Astrocyte (in vitro differentiated cells and primary cell): ENCODE results near the gene GOLGA6C.

ENCODE experiments used
- EZH2 ChIP-seq: IDR thresholded peaks from 2 replicates; pipeline ENCODE4 v1.6.1; 2012; ENCODE audit warnings: mild to moderate bottlenecking, low read length, inconsistent platforms; ENCODE audit not compliant: insufficient read depth
- TF ChIP-seq, protein P1 (sequence below): IDR thresholded peaks from 2 replicates; pipeline ENCODE4 v1.5.1; 2011; ENCODE audit warnings: low read depth, mild to moderate bottlenecking, inconsistent platforms, low read length, moderate library complexity; ENCODE audit not compliant: insufficient read depth

DNA sequence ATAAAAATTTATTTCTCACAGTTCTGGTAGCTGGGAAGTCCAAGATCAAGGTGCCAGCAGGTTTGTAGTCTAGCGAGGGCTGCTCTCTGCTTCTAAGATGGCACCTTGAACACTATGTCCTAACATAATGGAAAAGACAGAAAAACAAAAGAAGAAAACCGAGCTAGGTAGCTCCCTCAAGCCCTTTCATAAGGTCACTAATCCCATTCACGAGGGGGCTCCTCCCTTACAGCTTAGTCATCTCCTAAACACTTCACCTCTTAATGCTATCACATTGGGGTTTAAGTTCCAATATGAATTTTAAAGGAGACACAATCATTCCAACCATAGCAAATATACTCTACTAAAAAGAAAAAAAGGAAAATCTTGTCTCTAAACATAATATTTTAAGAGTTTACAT is 48.1 kb downstream of the GOLGA6C start:
- TF ChIP-seq, protein P1, sequence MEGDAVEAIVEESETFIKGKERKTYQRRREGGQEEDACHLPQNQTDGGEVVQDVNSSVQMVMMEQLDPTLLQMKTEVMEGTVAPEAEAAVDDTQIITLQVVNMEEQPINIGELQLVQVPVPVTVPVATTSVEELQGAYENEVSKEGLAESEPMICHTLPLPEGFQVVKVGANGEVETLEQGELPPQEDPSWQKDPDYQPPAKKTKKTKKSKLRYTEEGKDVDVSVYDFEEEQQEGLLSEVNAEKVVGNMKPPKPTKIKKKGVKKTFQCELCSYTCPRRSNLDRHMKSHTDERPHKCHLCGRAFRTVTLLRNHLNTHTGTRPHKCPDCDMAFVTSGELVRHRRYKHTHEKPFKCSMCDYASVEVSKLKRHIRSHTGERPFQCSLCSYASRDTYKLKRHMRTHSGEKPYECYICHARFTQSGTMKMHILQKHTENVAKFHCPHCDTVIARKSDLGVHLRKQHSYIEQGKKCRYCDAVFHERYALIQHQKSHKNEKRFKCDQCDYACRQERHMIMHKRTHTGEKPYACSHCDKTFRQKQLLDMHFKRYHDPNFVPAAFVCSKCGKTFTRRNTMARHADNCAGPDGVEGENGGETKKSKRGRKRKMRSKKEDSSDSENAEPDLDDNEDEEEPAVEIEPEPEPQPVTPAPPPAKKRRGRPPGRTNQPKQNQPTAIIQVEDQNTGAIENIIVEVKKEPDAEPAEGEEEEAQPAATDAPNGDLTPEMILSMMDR: no peak
- TF ChIP-seq EZH2: no peak
